Psoas muscle (tissue), 8 donors: ENCODE data around the gene ABR. TPM values are rescaled to one million over a fixed set of nuclear protein-coding genes. Genes with fewer than 3 reads are reported as not detected.
A peak's percentile ranks its signal among the peaks of the same experiment; 100 is the strongest.
"Not testable (repeated sequence)": the region's sequence is repeated elsewhere in the genome, so short reads cannot be mapped to it uniquely, and the experiment has no call there.

Experiments used
- ATAC-seq, 4 donors: fragments of 200-7000 bp; cut with Tn5 transposase; one replicate each; pipeline ENCODE4 v1.9.1; 2020; ENCODE audit warnings: moderate library complexity in 3 of 4, mild to moderate bottlenecking in 2 of 4
- DNase-seq, 2 donors: peaks; one replicate each; pipeline ENCODE4 v3.0.0-alpha.2; 2020
- H3K27ac ChIP-seq: fragments of 200-600 bp; one replicate; pipeline ENCODE4 v1.8.0; 2022
- H3K27me3 ChIP-seq, 3 donors: fragments of 200-600 bp in 1 of 3; one replicate each; pipeline versions ENCODE4 v1.6.1 to v1.8.0; 2013 to 2022; ENCODE audit warnings: low read length in 2 of 3, mild to moderate bottlenecking in 2 of 3, moderate library complexity in 1 of 3; ENCODE audit not compliant: insufficient read depth in 3 of 3
- H3K36me3 ChIP-seq, 2 donors: fragments of 200-600 bp in 1 of 2; one replicate each; pipeline versions ENCODE4 v1.6.1 to v1.8.0; 2013 to 2022; ENCODE audit warnings: low read depth in 1 of 2, mild to moderate bottlenecking in 1 of 2, moderate library complexity in 1 of 2; ENCODE audit not compliant: insufficient read depth in 1 of 2
- H3K4me1 ChIP-seq: fragments of 200-600 bp; one replicate; pipeline ENCODE4 v1.8.0; 2022
- H3K4me3 ChIP-seq: fragments of 200-600 bp; one replicate; pipeline ENCODE4 v1.8.0; 2022; ENCODE audit warnings: mild to moderate bottlenecking
- H3K9me3 ChIP-seq: fragments of 200-600 bp; one replicate; pipeline ENCODE4 v1.8.0; 2022
- CTCF ChIP-seq: fragments of 200-600 bp; IDR thresholded peaks from one replicate; pipeline ENCODE4 v1.8.0; 2022; ENCODE audit warnings: antibody characterized with exemption
- WGBS, 3 donors: extraction: QIAGEN DNeasy Blood & Tissue Kit; methylation state at CpG; one replicate each; pipeline versions ENCODE4 v1.1.6 to v1.1.7; 2013; 5-methylcytosine and 5-hydroxymethylcytosine counted together
- intact Hi-C, 2 donors: fragments of 100-400 bp; cut with DNase I; formaldehyde crosslinking; loops; one replicate each; pipeline versions ENCODE4 v1.11.0 to v1.14.2; 2022
- polyA plus RNA-seq, 3 donors: library from polyadenylated mRNA; stranded (reverse); fragments of 200-250 nt; gene quantifications; one replicate each; pipeline ENCODE4 v1.2.3, GENCODE V29; 2013
- total RNA-seq, 4 donors: library from RNA; stranded (reverse); fragmentation: NEBNext Ultra II Directional in 2 of 4; extraction: Animal tissue kit (Norgen Biotek cat#: 25700) in 2 of 4; gene quantifications; one replicate each; pipeline versions ENCODE4 v1.2.1 to v1.2.4, GENCODE V29; 2021 to 2023
- donor health status: healthy with polysubstance abuse.
- donor health status: DM: no; HTN: no; CAD: no; lungs with moderate emphysema.
- donor health status: Bipolar disorder and iron deficiency.
- donor health status: healthy.
- donor health status: DM: yes; HTN: yes; CAD: no.
- donor health status: DM: no; HTN: no; CAD: no.
- donor health status: DM: no; HTN: no; CAD: no.
- donor health status: DM: yes; HTN: yes; CAD: no.

ABR gene
- total and polyA plus RNA-seq, 7 donors = 5.8 to 25.4 (median 9.8) TPM

GRCh38 chr17:1107083-1107776 lies 72.6 kb downstream of the ABR start:
- no peak for DNase-seq
- H3K4me1 ChIP-seq = peaks cover 58% of the 10 kb centered on the region

GRCh38 chr17:1104222-1104621 lies 75.6 kb downstream of the ABR start:
- intact Hi-C loops = no loop called here
- peaks cover 0 to 1% (median 0%) of the 10 kb centered on the region in 3 donors for H3K27me3 ChIP-seq
- no peak overlapping the region for H3K4me3 ChIP-seq
- DNase-seq (no peak), ATAC-seq (peak; percentile 25 to 61 (median 44))
- H3K9me3 ChIP-seq = no peaks in the 10 kb centered on the region
- H3K27ac ChIP-seq = peak overlapping the region; percentile 13
- no peak for TF ChIP-seq CTCF
- WGBS, 3 donors = 37 to 49% (median 46%) methylated on average over 8 of the region's 8 CpGs
- H3K4me1 ChIP-seq = peaks cover 50% of the 10 kb centered on the region
- H3K36me3 ChIP-seq = peaks cover 0 to 4% of the 10 kb centered on the region in 2 donors

More at GRCh38 chr17:1107083-1107776, 72.6 kb downstream of the ABR start:
- no peaks in the 10 kb centered on the region for H3K36me3 ChIP-seq
- peaks cover 0 to 4% (median 0%) of the 10 kb centered on the region in 3 donors for H3K27me3 ChIP-seq
- no peak for ATAC-seq
- no peak for TF ChIP-seq CTCF
- H3K4me3 ChIP-seq = peak overlapping the region; percentile 79
- peak overlapping the region; percentile 20 for H3K27ac ChIP-seq
- intact Hi-C loops = no loop called here
- WGBS, 3 donors = 68 to 86% (median 80%) methylated on average over 19 to 20 of the region's 20 CpGs
- H3K9me3 ChIP-seq = no peaks in the 10 kb centered on the region

GRCh38 chr17:1100382-1100781 lies 79.4 kb downstream of the ABR start:
- WGBS, 3 donors = 23 to 45% (median 34%) methylated on average over 11 of the region's 11 CpGs
- Histone ChIP-seq H3K4me1 (peaks cover 32% of the 10 kb centered on the region), H3K4me3 (no peak overlapping the region), H3K36me3 (peaks cover 0 to 4% of the 10 kb centered on the region in 2 donors), H3K27ac (peak overlapping the region; percentile 46), H3K27me3 (no peaks in the 10 kb centered on the region), H3K9me3 (no peaks in the 10 kb centered on the region)
- no peak for DNase-seq
- peak; percentile 35 to 59 (median 52) for ATAC-seq
- no peak for TF ChIP-seq CTCF
- intact Hi-C loops = no loop called here

- WGBS, 3 donors = 94 to 97% (median 94%) methylated on average over 9 of the region's 9 CpGs
These were observed 80.5 kb downstream of the ABR start for GRCh38 chr17:1099242-1099641.

GRCh38 chr17:1097972-1098744 lies 81.6 kb downstream of the ABR start:
- H3K9me3 ChIP-seq, H3K27me3 ChIP-seq, H3K36me3 ChIP-seq, H3K4me3 ChIP-seq, intact Hi-C loops, H3K27ac ChIP-seq, DNase-seq: not testable (repeated sequence)
- ATAC-seq = peak; percentile 17 to 50 (median 36)
- peaks cover 14% of the 10 kb centered on the region for H3K4me1 ChIP-seq
- 87 to 92% (median 91%) methylated on average over 17 to 19 of the region's 19 CpGs for WGBS, 3 donors

More at GRCh38 chr17:1099242-1099641, 80.5 kb downstream of the ABR start:
- Histone ChIP-seq H3K9me3 (no peaks in the 10 kb centered on the region), H3K36me3 (peaks cover 0 to 4% of the 10 kb centered on the region in 2 donors), H3K27me3 (no peaks in the 10 kb centered on the region), H3K4me1 (peaks cover 24% of the 10 kb centered on the region), H3K27ac (no peak overlapping the region), H3K4me3 (no peak overlapping the region)
- intact Hi-C loops = no loop called here
- DNase-seq (no peak), ATAC-seq (no peak)
- no peak for TF ChIP-seq CTCF
